H1 (cell line): ENCODE results near the gene B4GAT1. TPM values are rescaled to one million over a fixed set of nuclear protein-coding genes. Genes with fewer than 3 reads are reported as not detected.

ENCODE experiments used
- CTCF ChIA-PET: fragments of 300-600 bp; sonication (Branson Sonifier 250); formaldehyde crosslinking; loops from one replicate; lab custom pipeline; 2021; ENCODE audit not compliant: partially characterized antibody; lab: Charles Lee
- POLR2A ChIA-PET: fragments of 300-600 bp; sonication (Branson Sonifier 250); formaldehyde crosslinking; loops from one replicate; lab custom pipeline; 2021; ENCODE audit warnings: inconsistent platforms; ENCODE audit not compliant: partially characterized antibody; lab: Charles Lee
- DNase-seq, 2 experiments: peaks; one replicate each; pipeline versions ENCODE4 v3.0.0 to v3.0.0-alpha.2; 2010 to 2022; ENCODE audit warnings: low spot score in 2 of 2, low read depth in 1 of 2, mixed read lengths in 1 of 2
- FAIRE-seq: peaks from 2 replicates; lab custom pipeline; 2011; peaks lifted over from hg19 to GRCh38; lab: Jason Lieb, UNC
- H2AFZ ChIP-seq: 2 replicates; pipeline ENCODE4 v1.8.1; 2012; ENCODE audit warnings: low read length, inconsistent platforms
- H2AK5ac ChIP-seq: 2 replicates; pipeline ENCODE4 v1.6.1; 2013; ENCODE audit warnings: low read depth, low read length
- H2BK120ac ChIP-seq: replicated peaks from 2 replicates; pipeline ENCODE3; 2013; ENCODE audit warnings: low read depth, low read length, inconsistent platforms
- H2BK12ac ChIP-seq: 2 replicates; pipeline ENCODE4 v1.6.1; 2013; ENCODE audit warnings: low read depth, low read length
- H2BK15ac ChIP-seq: 2 replicates; pipeline ENCODE4 v1.6.1; 2013; ENCODE audit warnings: low read length
- H2BK20ac ChIP-seq: 2 replicates; pipeline ENCODE4 v1.6.1; 2013; ENCODE audit warnings: low read length
- H2BK5ac ChIP-seq: 2 replicates; pipeline ENCODE4 v1.6.1; 2013; ENCODE audit warnings: low read depth, low read length
- H3K14ac ChIP-seq: 2 replicates; pipeline ENCODE4 v1.6.1; 2013; ENCODE audit warnings: inconsistent platforms; ENCODE audit not compliant: insufficient read length
- H3K18ac ChIP-seq: 2 replicates; pipeline ENCODE4 v1.6.1; 2013; ENCODE audit warnings: low read length; ENCODE audit errors: extremely low read depth
- H3K23ac ChIP-seq: 2 replicates; pipeline ENCODE4 v1.6.1; 2013; ENCODE audit warnings: inconsistent platforms; ENCODE audit not compliant: insufficient read length
- H3K23me2 ChIP-seq: 2 replicates; pipeline ENCODE4 v1.6.1; 2013; ENCODE audit warnings: low read depth, low read length
- H3K27ac ChIP-seq: 2 replicates; pipeline ENCODE4 v1.6.1; 2011; ENCODE audit warnings: low read depth, low read length, inconsistent platforms
- H3K27me3 ChIP-seq, 4 experiments: replicated peaks in 1 of 4; 1 replicate in 1 of 4; 2 replicates in 3 of 4; pipeline versions ENCODE4 v1.6.1 to v1.8.1; 2011 to 2013; ENCODE audit warnings: low read length in 3 of 4, mild to moderate bottlenecking in 3 of 4, inconsistent platforms in 2 of 4, mixed read lengths in 2 of 4, moderate library complexity in 1 of 4; ENCODE audit not compliant: control insufficient read depth in 3 of 4, insufficient read depth in 3 of 4; ENCODE audit errors: extremely low read depth in 1 of 4
- H3K36me3 ChIP-seq, 4 experiments: 2 replicates each; pipeline versions ENCODE4 v1.6.1 to v1.8.1; 2011 to 2013; ENCODE audit warnings: mild to moderate bottlenecking in 4 of 4, low read length in 3 of 4, moderate library complexity in 2 of 4, control low read depth in 1 of 4, inconsistent platforms in 1 of 4; ENCODE audit not compliant: insufficient read depth in 4 of 4, control insufficient read depth in 2 of 4
- H3K4ac ChIP-seq: replicated peaks from 2 replicates; pipeline ENCODE3; 2013; ENCODE audit warnings: low read length, low read depth, mixed read lengths, inconsistent platforms; ENCODE audit not compliant: insufficient read length
- H3K4me1 ChIP-seq, 4 experiments: replicated peaks in 1 of 4; 1 replicate in 1 of 4; 2 replicates in 3 of 4; pipeline versions ENCODE4 v1.6.1 to v1.8.1; 2011 to 2013; ENCODE audit warnings: low read length in 3 of 4, inconsistent platforms in 2 of 4, mixed read lengths in 1 of 4; ENCODE audit not compliant: insufficient read depth in 4 of 4, control insufficient read depth in 3 of 4
- H3K4me2 ChIP-seq, 2 experiments: 2 replicates each; pipeline versions ENCODE4 v1.6.1 to v1.8.1; 2011 to 2013; ENCODE audit warnings: low read depth in 2 of 2, low read length in 2 of 2, control low read depth in 1 of 2, inconsistent platforms in 1 of 2, mild to moderate bottlenecking in 1 of 2; ENCODE audit not compliant: insufficient read depth in 1 of 2
- H3K4me3 ChIP-seq, 4 experiments: fragments of 200-600, 300-600 bp in 1 of 4; sonication (generic), shearing (Covaris generic), sonication (Bioruptor Twin) in 1 of 4; 2 replicates each; pipeline versions ENCODE4 v1.5.1 to v1.8.1; 2011 to 2016; ENCODE audit warnings: low read length in 4 of 4, low read depth in 3 of 4, control low read depth in 2 of 4, inconsistent platforms in 2 of 4, mild to moderate bottlenecking in 2 of 4, mixed read lengths in 1 of 4, moderate library complexity in 1 of 4; ENCODE audit not compliant: insufficient read depth in 2 of 4; ENCODE audit errors: extremely low read depth in 1 of 4
- H3K56ac ChIP-seq: replicated peaks from 2 replicates; pipeline ENCODE3; 2013; ENCODE audit warnings: low read depth, mild to moderate bottlenecking, mixed read lengths, low read length, inconsistent platforms; ENCODE audit not compliant: insufficient read length
- H3K79me1 ChIP-seq: 2 replicates; pipeline ENCODE4 v1.6.1; 2013; ENCODE audit warnings: low read depth, low read length, control low read depth
- H3K79me2 ChIP-seq, 2 experiments: 2 replicates each; pipeline versions ENCODE4 v1.6.1 to v1.8.1; 2012 to 2013; ENCODE audit warnings: low read length in 2 of 2, mild to moderate bottlenecking in 2 of 2, inconsistent platforms in 1 of 2; ENCODE audit not compliant: insufficient read depth in 2 of 2, control insufficient read depth in 1 of 2
- H3K9ac ChIP-seq, 4 experiments: replicated peaks in 1 of 4; 1 replicate in 1 of 4; 2 replicates in 3 of 4; pipeline versions ENCODE4 v1.6.1 to v1.8.1; 2011 to 2013; ENCODE audit warnings: low read depth in 3 of 4, low read length in 3 of 4, control low read depth in 2 of 4, mild to moderate bottlenecking in 2 of 4, moderate library complexity in 2 of 4, inconsistent platforms in 1 of 4; ENCODE audit errors: extremely low read depth in 1 of 4
- H3K9me3 ChIP-seq, 2 experiments: 2 replicates each; pipeline versions ENCODE4 v1.6.1 to v1.8.1; 2012 to 2013; ENCODE audit warnings: mild to moderate bottlenecking in 2 of 2, moderate library complexity in 2 of 2, control low read depth in 1 of 2, inconsistent platforms in 1 of 2, low read depth in 1 of 2, low read length in 1 of 2, mixed read lengths in 1 of 2; ENCODE audit not compliant: insufficient read depth in 2 of 2
- H4K20me1 ChIP-seq, 2 experiments: replicated peaks in 1 of 2; 2 replicates each; pipeline versions ENCODE3 to v1.8.1; 2011 to 2013; ENCODE audit warnings: inconsistent platforms in 2 of 2, low read length in 2 of 2, mild to moderate bottlenecking in 1 of 2; ENCODE audit not compliant: insufficient read depth in 2 of 2, control insufficient read depth in 1 of 2
- H4K5ac ChIP-seq: 2 replicates; pipeline ENCODE4 v1.6.1; 2013; ENCODE audit warnings: low read length, low read depth, mixed read lengths, inconsistent platforms; ENCODE audit not compliant: insufficient read length
- H4K8ac ChIP-seq: 2 replicates; pipeline ENCODE4 v1.8.0; 2013; ENCODE audit warnings: mild to moderate bottlenecking, moderate library complexity, low read length, inconsistent platforms; ENCODE audit not compliant: insufficient read depth; ENCODE audit errors: extremely low read depth
- H4K91ac ChIP-seq: replicated peaks from 2 replicates; pipeline ENCODE3; 2013; ENCODE audit warnings: low read length, mixed read lengths, inconsistent platforms; ENCODE audit not compliant: insufficient read length
- CBX5 ChIP-seq: fragments of 300-800, 300-1000 bp; sonication (generic); IDR thresholded peaks from 2 replicates; pipeline ENCODE4 v1.7.1; 2016; ENCODE audit warnings: antibody characterized with exemption, low read length, low read depth
- CBX8 ChIP-seq: fragments of 300-800, 300-1000 bp; sonication (generic); IDR thresholded peaks from 2 replicates; pipeline ENCODE4 v1.7.1; 2016; ENCODE audit warnings: low read depth, low read length, borderline replicate concordance
- KDM4A ChIP-seq: IDR thresholded peaks from one replicate; pipeline ENCODE4 v1.7.1; 2012; ENCODE audit warnings: low read depth, mild to moderate bottlenecking, moderate library complexity, low read length, inconsistent platforms; ENCODE audit not compliant: severe bottlenecking
- MAX ChIP-seq: IDR thresholded peaks from 2 replicates; pipeline ENCODE4 v1.6.1; 2012; ENCODE audit warnings: inconsistent platforms
- PHF8 ChIP-seq: fragments of 200-600 bp; sonication (generic); conservative IDR thresholded peaks from 2 replicates; pipeline ENCODE4 v1.7.1; 2012; ENCODE audit warnings: low read depth, mild to moderate bottlenecking, inconsistent platforms, low read length, moderate library complexity
- SP1 ChIP-seq: IDR thresholded peaks from 2 replicates; pipeline ENCODE4 v1.6.1; 2011; ENCODE audit warnings: low read depth, low read length
- SP2 ChIP-seq: IDR thresholded peaks from 2 replicates; pipeline ENCODE4 v1.6.1; 2012; ENCODE audit warnings: mild to moderate bottlenecking, low read length, inconsistent platforms
- SRF ChIP-seq: IDR thresholded peaks from 2 replicates; pipeline ENCODE4 v1.6.1; 2011; ENCODE audit warnings: mild to moderate bottlenecking, low read depth, low read length, moderate library complexity
- SUZ12 ChIP-seq: fragments of 200-600 bp; sonication (generic); IDR thresholded peaks from 2 replicates; pipeline ENCODE4 v1.6.1; 2012; ENCODE audit warnings: mild to moderate bottlenecking, inconsistent platforms, low read length, moderate library complexity, mixed read lengths
- TEAD4 ChIP-seq: IDR thresholded peaks from 2 replicates; pipeline ENCODE4 v1.6.1; 2012; ENCODE audit warnings: low read depth, low read length, inconsistent platforms, mixed read lengths
- ZNF274 ChIP-seq: IDR thresholded peaks from 2 replicates; pipeline ENCODE4 v1.7.0; 2012; ENCODE audit warnings: low read length, borderline replicate concordance; ENCODE audit errors: extremely low read depth
- WGBS, 2 experiments: shearing (Covaris generic) in 1 of 2; methylation state at CpG; one replicate each; pipeline versions ENCODE4 v1.1.6 to v1.1.7; 2013 to 2015; ENCODE audit warnings: low lambda C conversion rate in 2 of 2, mixed read lengths in 2 of 2, inconsistent platforms in 1 of 2, low coverage in 1 of 2, missing lambda C conversion rate in 1 of 2; ENCODE audit not compliant: insufficient replicate concordance in 2 of 2, insufficient coverage in 1 of 2, insufficient read length in 1 of 2; ENCODE audit errors: extremely low coverage in 1 of 2, missing lambda C conversion rate in 1 of 2; 5-methylcytosine and 5-hydroxymethylcytosine counted together
- polyA plus RNA-seq, 7 experiments: library from polyadenylated mRNA; depleted of rRNA in 3 of 7; stranded (reverse) in 5 of 7; unstranded in 2 of 7; fragments of >200 nt in 5 of 7; fragments of 200-250 nt in 2 of 7; gene quantifications; 1 replicate in 5 of 7; 2 replicates in 1 of 7; 4 replicates in 1 of 7; pipeline versions ENCODE4 v1.2.1 to v1.2.3, GENCODE V29; 2011 to 2013; ENCODE audit warnings: missing spikeins in 2 of 7, mixed read lengths in 2 of 7
- total RNA-seq: library from RNA; stranded (reverse); fragmentation: NEBNext Ultra II Directional; extraction: Animal tissue kit (Norgen Biotek cat#: 25700); gene quantifications from 2 replicates; pipeline ENCODE4 v1.2.1, GENCODE V29; 2021

B4GAT1 gene
- total and polyA plus RNA-seq, 2 of the 8 experiments (the other 6 are each of a cell fraction or from before 2014, with no cell fraction given), result 22.2 to 27.8 TPM

GRCh38 chr11:66393954-66394353 is 46.5 kb upstream of the B4GAT1 start:
- Histone ChIP-seq H3K18ac (no peak overlapping the region), H3K36me3 (no peaks in the 10 kb centered on the region), H3K9ac (no peak overlapping the region), H3K9me3 (no peaks in the 10 kb centered on the region), H3K4me1 (no peaks in the 10 kb centered on the region), H3K79me2 (no peaks in the 10 kb centered on the region), H2AK5ac (no peak overlapping the region), H3K4me2 (no peak overlapping the region), H3K56ac (no peak overlapping the region), H2AFZ (no peak overlapping the region), H2BK5ac (no peak overlapping the region), H2BK12ac (no peak overlapping the region), H3K27me3 (no peaks in the 10 kb centered on the region), H4K5ac (no peak overlapping the region), H3K4ac (no peak overlapping the region), H3K14ac (no peak overlapping the region), H3K4me3 (no peak overlapping the region), H4K91ac (no peak overlapping the region), H4K8ac (no peak overlapping the region), H3K27ac (no peak overlapping the region), H2BK20ac (no peak overlapping the region), H3K23me2 (no peaks in the 10 kb centered on the region)
- no peak for DNase-seq
- FAIRE-seq, result no peak
- POLR2A ChIA-PET, result no interaction called here
- CTCF ChIA-PET, result interaction anchor here (0.6 to 0.8 kb wide), 4 partner anchors 8 to 31 kb away, joined by 3 to 6 read pairs (median 3); no protein-coding TSS in a partner anchor
- TF ChIP-seq CBX8, result no peak
- TF ChIP-seq ZNF274, result no peak
- no peak for TF ChIP-seq SP1
- TF ChIP-seq TEAD4, result no peak
- TF ChIP-seq PHF8, result no peak
- no peak for TF ChIP-seq SUZ12
- TF ChIP-seq SRF, result no peak
- no peak for TF ChIP-seq KDM4A
- TF ChIP-seq SP2, result no peak
- no peak for TF ChIP-seq MAX
- no peak for TF ChIP-seq CBX5
- TF ChIP-seq, all 59 proteins: peak for 0
- WGBS, 2 experiments, result 66% methylated on average over 3 of the region's 3 CpGs; no CpG with 5 or more reads in 1 of the 2 experiments
- no peaks in the 10 kb centered on the region for H4K20me1 ChIP-seq
- H3K23ac ChIP-seq, result no peak overlapping the region
- no peak overlapping the region for H2BK120ac ChIP-seq
- no peak overlapping the region for H2BK15ac ChIP-seq
- H3K79me1 ChIP-seq, result no peaks in the 10 kb centered on the region
